ENCODE data around the gene PDZD11.
"Not testable (repeated sequence)": the region's sequence is repeated elsewhere in the genome, so short reads cannot be mapped to it uniquely, and the experiment has no call there.

PDZD11 gene

GRCh38 chrX:70289793-70290770 is at the start of gene PDZD11, which contains the start of gene KIF4A:
TSS of gene PDZD11 (minus strand) at chrX:70289927. CDS start at chrX:70289341, 586 bp downstream.
TSS of gene KIF4A (plus strand) at chrX:70290104. CDS start at chrX:70290459, 355 bp downstream.
- DNase-seq (ENCODE audit: low read depth) = peak; percentile 67

- DNase-seq (ENCODE audit: low read depth) = no peak
Measured at GRCh38 chrX:70338290-70338689, 48.6 kb upstream of the PDZD11 start.

GRCh38 chrX:70336767-70337166 is 47.0 kb upstream of the PDZD11 start:
- DNase-seq (ENCODE audit: low read depth) = no peak

- DNase-seq (ENCODE audit: low read depth) = no peak
Measured at GRCh38 chrX:70332600-70332999, 42.9 kb upstream of the PDZD11 start.

GRCh38 chrX:70331161-70331560 is 41.4 kb upstream of the PDZD11 start:
- DNase-seq (ENCODE audit: low read depth) = no peak

GRCh38 chrX:70324326-70324725 is 34.6 kb upstream of the PDZD11 start:
- no peak for DNase-seq (ENCODE audit: low read depth)

- DNase-seq (ENCODE audit: low read depth) = not testable (repeated sequence)
Measured at GRCh38 chrX:70323628-70324027, 33.9 kb upstream of the PDZD11 start.

- no peak for DNase-seq (ENCODE audit: low read depth)
Measured at GRCh38 chrX:70322784-70323183, 33.1 kb upstream of the PDZD11 start.

GRCh38 chrX:70313503-70313902 is 23.8 kb upstream of the PDZD11 start:
- DNase-seq (ENCODE audit: low read depth) = no peak

- DNase-seq (ENCODE audit: low read depth) = peak; percentile 54
Measured at GRCh38 chrX:70301716-70302115, 12.0 kb upstream of the PDZD11 start.

- no peak for DNase-seq (ENCODE audit: low read depth)
Measured at GRCh38 chrX:70293621-70294020, 3.9 kb upstream of the PDZD11 start.

GRCh38 chrX:70292788-70293187 is 3.1 kb upstream of the PDZD11 start:
- DNase-seq (ENCODE audit: low read depth) = no peak

- no peak for DNase-seq (ENCODE audit: low read depth)
Measured at GRCh38 chrX:70289168-70289792, 447 bp downstream of the PDZD11 start.

- no peak for DNase-seq (ENCODE audit: low read depth)
Measured at GRCh38 chrX:70281951-70282350, 7.8 kb downstream of the PDZD11 start, which contains the start of gene RAB41. TSS of gene RAB41 (plus strand) at chrX:70282172. CDS start at chrX:70282218, 46 bp downstream.

- no peak for DNase-seq (ENCODE audit: low read depth)
Measured at GRCh38 chrX:70280573-70280972, 9.2 kb downstream of the PDZD11 start.

- DNase-seq (ENCODE audit: low read depth) = no peak
Measured at GRCh38 chrX:70279081-70279480, 10.6 kb downstream of the PDZD11 start.

- DNase-seq (ENCODE audit: low read depth) = not testable (repeated sequence)
Measured at GRCh38 chrX:70274029-70274428, 15.7 kb downstream of the PDZD11 start.

- no peak for DNase-seq (ENCODE audit: low read depth)
Measured at GRCh38 chrX:70268034-70268433, 21.7 kb downstream of the PDZD11 start, which contains the start of gene ARR3. TSS of gene ARR3 (plus strand) at chrX:70268334. CDS start at chrX:70269386, 1,052 bp downstream.

- no peak for DNase-seq (ENCODE audit: low read depth)
Measured at GRCh38 chrX:70264784-70265183, 24.9 kb downstream of the PDZD11 start.

- no peak for DNase-seq (ENCODE audit: low read depth)
Measured at GRCh38 chrX:70262952-70263567, 26.7 kb downstream of the PDZD11 start.

- no peak for DNase-seq (ENCODE audit: low read depth)
Measured at GRCh38 chrX:70260104-70260503, 29.6 kb downstream of the PDZD11 start, which contains the start of gene P2RY4. TSS of gene P2RY4 (minus strand) at chrX:70260204. CDS start at chrX:70259624, 580 bp downstream.

Data from stromal cell of bone marrow (primary cell).